Activated CD4-positive, alpha-beta T cell treated with anti-CD3 and anti-CD28 coated beads, Interleukin-2, amount 50 U/mL, for 4 hours (primary cell): ENCODE measurements around the gene ZNF524.
"Not testable (repeated sequence)": the region's sequence is repeated elsewhere in the genome, so short reads cannot be mapped to it uniquely, and the experiment has no call there.

Experiments
- DNase-seq, 2 experiments: peaks; one replicate each; pipeline ENCODE4 v3.0.0-alpha.2; 2020

The ZNF524 gene

GRCh38 chr19:55581823-55582223 is 18.3 kb upstream of the ZNF524 start:
- DNase-seq: no peak

GRCh38 chr19:55582284-55582683 is 17.8 kb upstream of the ZNF524 start:
- DNase-seq: not testable (repeated sequence)

DNA sequence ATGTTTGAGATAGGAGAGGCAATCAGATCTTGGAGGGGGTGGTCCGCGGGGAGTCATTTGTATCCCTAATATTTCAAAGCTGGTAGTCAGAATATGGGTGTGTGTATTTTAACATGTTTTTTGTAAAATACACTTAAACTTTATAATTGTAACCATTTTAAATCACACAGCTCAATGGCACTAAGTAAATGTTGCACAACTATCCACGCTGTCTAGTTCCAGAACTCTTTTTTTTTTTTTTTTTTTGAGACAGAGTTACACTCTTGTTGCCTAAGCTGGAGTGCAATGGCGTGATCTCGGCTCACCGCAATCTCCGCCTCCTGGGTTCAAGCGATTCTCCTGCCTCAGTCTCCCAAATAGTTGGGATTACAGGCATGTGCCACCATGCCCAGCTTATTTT is 16.2 kb upstream of the ZNF524 start:
- DNase-seq: not testable (repeated sequence)

DNA sequence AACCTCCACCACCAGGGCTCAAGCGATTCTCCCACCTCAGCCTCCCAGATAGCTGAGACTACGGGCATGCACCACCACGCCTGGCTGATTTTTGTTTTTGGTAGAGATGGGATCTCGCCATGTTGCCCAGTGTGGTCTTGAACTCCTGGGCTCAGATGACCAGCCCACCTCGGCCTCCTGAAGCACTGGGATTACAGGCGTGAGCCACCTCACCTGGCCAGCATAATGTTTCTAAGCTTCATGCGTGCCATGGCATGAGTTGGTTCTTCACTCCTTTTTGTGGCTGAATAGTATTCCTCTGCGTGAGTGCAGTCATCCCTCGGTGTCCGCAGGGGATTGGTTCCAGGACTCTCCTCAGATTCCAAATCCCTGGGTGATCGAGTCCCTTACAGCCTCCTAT is 15.2 kb upstream of the ZNF524 start:
- no peak for DNase-seq

DNA sequence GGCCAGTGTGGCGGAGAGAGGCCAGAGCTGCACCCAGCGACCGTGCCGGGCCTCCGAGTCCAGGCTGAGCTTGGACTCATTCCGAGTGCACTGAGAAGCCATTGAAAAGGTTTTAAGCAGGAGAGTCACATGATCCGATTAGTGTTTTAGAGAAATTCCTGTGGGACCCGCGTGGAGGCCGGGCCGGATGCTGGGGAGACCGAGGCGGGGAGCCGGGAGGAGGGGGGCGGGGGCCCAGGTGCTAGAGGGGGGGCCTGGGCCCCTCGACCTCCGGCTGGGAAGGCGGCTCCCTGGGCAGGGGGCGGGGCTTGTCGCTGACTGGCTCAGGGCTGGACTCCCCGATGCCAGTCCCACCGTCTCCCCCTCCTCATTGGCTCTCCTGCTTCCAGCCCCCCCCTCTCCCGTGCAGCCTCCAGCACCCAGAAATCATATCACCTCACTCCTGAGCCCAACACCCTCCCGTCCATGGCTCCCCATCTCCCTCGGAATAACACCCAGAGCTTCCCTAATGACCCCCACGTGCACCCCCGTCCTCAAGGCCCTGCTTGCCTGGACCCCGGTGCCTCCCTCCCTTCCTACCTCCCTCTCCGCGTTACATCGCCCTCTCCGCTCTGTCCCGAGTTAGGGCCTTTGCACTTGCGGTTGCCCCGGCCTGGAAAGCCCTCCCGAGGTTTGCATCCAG is 14.3 kb upstream of the ZNF524 start:
- no peak for DNase-seq

- peak; percentile 88 to 91 for DNase-seq
Measured at GRCh38 chr19:55586976-55587668, 13.0 kb upstream of the ZNF524 start.

DNA sequence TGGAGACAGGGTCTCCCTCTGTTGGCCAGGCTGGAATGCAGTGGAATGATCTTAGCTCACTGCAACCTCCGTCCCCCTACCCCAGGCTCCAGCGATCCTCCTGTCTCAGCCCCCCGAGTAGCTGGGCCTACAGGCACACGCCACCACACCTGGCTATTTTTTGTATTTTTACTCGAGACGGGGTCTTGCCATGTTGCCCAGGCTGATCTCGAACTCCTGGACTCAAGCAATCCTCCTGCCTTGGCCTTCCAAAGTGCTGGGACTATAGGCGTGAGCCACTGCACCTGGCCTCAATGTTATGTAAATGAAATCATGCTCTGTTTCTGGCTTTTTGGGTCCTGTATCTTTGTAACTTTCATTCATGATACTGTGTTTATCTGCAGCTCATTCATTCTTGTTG is 11.3 kb upstream of the ZNF524 start:
- no peak for DNase-seq

DNA sequence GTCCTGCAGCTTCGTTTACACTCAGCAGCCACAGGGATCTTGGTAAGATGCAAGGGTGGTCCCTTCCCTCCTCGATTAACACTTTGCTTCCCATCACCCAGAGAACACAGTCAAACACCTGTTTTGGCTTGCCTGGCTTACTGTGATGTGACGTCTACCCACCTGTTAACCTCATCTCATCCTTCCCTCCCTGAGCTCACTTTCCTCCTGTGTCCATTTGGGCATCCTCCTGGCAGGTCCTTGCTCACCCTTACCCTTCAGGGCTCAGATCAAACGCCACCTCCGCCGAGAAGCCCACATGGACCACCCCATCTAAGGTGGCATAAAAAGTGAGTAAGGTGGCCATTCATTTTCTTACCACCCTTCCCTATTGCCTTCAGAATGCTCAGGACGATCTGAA is 10.0 kb upstream of the ZNF524 start:
- DNase-seq: no peak

GRCh38 chr19:55590617-55591016 is 9.5 kb upstream of the ZNF524 start:
- no peak for DNase-seq

DNA sequence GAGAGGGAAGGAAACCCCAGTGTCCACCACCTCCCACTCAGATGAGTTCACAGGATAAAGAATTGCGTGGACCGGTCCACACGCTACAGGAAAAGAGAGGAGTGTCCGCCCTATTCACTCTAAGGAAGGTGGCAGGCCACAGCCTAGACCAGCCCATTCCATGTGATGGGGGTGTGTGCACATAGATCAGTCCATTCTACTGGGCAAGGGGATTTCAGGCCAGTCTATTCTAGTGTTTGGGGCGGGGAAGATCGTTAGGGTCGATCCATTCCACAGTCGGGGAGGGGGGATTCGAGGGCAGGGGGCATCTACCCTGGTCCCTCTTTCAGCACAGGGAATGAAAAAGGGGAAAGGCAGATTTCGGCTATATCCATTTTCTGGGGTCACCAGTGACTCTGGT is 8.5 kb upstream of the ZNF524 start:
- DNase-seq: no peak

- DNase-seq: no peak
Measured at GRCh38 chr19:55592391-55593090, 7.5 kb upstream of the ZNF524 start.

- DNase-seq: no peak
Measured at GRCh38 chr19:55593096-55593772, 6.9 kb upstream of the ZNF524 start.

- DNase-seq: no peak
Measured at GRCh38 chr19:55594996-55595545, 5.0 kb upstream of the ZNF524 start.

GRCh38 chr19:55596304-55596703 is 3.8 kb upstream of the ZNF524 start:
- no peak for DNase-seq

- DNase-seq: no peak
Measured at GRCh38 chr19:55597501-55597921, 2.6 kb upstream of the ZNF524 start.

- DNase-seq: no peak
Measured at GRCh38 chr19:55598034-55598433, 2.1 kb upstream of the ZNF524 start.

DNA sequence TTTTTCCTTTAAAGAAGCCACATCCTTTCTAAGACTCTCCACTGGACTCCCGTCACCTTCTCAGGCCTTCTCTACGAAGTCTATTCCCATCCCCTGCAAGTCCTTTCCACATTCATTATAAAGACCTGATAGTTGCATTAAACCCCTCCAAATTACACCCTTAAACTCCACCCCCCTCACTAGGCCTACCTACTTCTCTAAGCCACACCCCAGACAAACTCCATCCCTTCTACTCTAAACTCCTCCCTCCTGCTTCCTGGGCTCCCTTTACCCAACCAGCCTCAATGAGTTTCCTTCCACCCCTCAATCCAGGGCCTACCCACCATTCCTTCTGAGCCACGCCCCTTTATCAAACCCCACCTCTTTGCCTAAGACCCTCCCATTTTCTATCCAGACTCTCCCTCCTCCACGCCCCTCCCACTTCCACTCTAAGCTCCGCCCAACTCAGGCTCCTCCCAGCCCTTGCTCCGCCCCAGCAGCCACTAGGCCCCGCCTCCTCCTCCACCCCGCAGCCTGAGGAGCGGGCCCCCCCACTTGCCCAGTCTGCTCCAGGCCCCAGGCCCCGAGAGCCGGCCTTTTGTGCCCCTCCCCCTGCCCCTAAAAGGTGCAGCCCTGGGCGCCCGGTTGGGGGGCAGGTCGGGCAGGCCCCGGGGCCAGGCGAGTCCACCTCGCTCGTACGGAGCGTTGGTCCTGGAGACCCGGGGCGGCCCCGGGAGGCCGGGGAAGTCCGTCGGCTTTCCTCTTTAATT is 1.2 kb upstream of the ZNF524 start:
- DNase-seq: peak; percentile 89 to 90

DNA sequence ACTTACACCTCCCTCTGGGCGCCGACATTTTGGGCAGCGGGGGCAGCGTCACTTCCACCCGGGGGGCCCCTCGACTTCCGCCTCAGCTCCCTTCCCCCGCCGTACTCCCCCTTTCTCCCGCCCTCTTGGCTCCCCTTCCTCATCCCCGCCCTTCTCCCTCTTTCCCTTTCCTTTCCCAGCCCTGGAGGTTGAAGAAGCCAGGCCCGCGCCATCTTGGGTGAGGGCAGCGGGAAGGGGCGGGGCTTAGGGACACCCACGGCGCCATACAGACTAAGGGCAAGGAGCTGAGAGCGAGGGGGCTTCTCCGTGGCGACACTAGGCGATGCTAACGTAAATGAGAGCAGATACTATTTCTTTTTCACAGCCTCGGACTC is 633 bp upstream of the ZNF524 start, which contains the start of gene FIZ1:
FIZ1 (minus strand) TSS at position 50 of the 374 bp plus-strand sequence. CDS start 1,652 bp downstream, outside the sequence.
- peak; percentile 96 for DNase-seq

- no peak for DNase-seq
Measured at GRCh38 chr19:55600662-55601028, 557 bp downstream of the ZNF524 start.

DNA sequence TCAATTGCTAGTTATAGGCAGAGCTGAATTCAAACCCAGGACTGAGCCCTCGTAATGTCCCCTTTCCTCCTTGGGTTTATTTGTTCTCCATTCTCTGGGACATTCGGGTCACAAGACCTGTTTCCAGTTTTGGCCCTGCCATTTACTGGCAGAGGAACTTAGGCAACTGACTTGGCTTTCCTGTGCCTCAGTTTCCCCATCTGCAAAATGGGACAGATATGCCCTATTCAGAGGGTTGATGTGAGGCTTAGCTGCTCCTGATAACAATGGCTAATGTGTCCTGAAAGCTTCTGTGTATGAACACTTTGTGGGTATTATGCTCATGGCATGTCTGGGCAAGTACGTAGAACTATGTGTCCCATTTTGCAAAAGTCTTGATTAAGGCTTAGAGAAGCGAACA is 996 bp downstream of the ZNF524 start:
- DNase-seq: no peak

DNA sequence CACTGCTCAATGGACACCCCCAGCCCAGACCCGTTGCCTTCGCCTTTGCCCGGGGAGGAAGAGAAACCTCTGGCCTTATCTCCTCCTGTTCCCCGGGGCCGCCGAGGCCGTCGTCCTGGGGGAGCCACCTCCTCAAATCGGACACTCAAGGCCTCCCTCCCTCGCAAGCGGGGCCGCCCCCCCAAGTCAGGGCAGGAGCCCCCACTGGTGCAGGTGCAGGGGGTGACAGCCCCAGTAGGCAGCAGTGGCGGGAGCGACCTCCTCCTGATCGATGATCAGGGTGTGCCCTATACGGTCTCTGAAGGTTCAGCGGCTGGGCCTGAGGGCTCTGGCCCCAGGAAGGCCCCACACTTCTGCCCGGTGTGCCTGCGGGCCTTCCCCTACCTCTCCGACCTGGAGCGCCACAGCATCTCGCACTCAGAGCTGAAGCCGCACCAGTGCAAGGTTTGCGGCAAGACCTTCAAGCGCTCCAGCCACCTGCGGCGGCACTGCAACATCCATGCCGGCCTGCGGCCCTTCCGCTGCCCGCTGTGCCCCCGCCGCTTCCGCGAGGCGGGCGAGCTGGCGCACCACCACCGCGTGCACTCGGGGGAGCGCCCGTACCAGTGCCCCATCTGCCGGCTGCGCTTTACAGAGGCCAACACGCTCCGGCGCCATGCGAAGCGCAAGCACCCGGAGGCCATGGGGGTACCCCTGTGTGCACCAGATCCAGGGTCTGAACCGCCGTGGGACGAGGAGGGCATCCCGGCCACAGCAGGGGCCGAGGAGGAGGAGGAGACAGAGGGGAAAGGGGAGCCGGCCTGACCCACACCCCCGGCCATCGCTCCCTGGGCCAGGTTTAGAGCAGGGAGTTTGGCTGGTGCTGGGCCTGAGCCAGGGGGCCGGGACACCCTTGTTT is 2.3 kb downstream of the ZNF524 start:
- no peak for DNase-seq
